Measurements from ENCODE around the gene MUS81. TPM values are rescaled to one million over a fixed set of nuclear protein-coding genes. Genes with fewer than 3 reads are reported as not detected.

The MUS81 gene
- total RNA-seq, 1 donor from 2014 or later = 52.8 TPM

DNA sequence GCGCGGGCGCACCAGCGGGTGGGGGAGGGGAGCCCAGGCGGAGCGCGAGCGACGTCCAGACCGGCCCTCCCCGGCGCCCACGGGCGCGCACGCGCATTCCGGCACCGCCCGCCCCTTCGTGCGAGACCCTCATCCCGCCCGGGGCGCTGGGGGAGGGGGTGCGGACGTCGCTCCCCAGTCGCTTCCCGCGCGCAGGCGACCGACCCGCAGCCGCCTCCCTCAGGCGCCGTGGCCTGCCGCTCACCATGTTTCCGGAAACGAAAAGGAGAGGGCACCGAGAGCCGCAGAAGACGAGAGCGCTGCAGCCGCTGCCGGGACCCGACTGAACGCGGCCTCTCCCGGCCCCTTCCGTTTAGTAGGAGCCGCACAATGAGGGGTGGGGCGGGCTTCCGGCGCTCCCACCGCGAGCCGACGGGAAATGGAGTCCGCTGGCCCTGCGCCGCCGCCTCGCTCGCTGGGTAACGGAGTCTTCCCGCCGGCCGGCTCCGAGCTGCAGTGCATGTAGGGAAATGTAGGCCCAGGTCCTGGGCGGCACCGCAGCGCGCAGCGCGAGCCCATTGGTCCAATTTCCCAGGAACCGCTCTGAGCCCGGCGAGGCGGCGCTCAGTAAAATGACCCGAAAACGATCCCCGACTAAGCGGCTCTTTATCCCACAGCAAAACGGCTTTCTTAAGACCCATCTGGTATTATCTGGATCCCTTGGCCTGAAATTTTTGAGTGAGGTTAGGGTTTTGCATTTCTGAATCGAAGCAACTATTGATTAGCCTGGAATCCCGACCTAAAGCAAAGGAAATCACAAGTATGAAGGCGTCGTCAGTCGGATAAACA lies 2.2 kb upstream of the MUS81 start, which contains the start of gene CFL1:
Gene CFL1, minus strand, starts transcription at position 328 of the 828 bp plus-strand sequence. Its CDS starts 81 bp downstream, at position 247.
- H3K4me1 ChIP-seq = peaks cover 55% of the 10 kb centered on the region
- TF ChIP-seq, protein P1, sequence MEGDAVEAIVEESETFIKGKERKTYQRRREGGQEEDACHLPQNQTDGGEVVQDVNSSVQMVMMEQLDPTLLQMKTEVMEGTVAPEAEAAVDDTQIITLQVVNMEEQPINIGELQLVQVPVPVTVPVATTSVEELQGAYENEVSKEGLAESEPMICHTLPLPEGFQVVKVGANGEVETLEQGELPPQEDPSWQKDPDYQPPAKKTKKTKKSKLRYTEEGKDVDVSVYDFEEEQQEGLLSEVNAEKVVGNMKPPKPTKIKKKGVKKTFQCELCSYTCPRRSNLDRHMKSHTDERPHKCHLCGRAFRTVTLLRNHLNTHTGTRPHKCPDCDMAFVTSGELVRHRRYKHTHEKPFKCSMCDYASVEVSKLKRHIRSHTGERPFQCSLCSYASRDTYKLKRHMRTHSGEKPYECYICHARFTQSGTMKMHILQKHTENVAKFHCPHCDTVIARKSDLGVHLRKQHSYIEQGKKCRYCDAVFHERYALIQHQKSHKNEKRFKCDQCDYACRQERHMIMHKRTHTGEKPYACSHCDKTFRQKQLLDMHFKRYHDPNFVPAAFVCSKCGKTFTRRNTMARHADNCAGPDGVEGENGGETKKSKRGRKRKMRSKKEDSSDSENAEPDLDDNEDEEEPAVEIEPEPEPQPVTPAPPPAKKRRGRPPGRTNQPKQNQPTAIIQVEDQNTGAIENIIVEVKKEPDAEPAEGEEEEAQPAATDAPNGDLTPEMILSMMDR (IDR thresholded peaks at IDR 0.05) = no peak
- ATAC-seq = peak; percentile 82 to 89
- H3K4me3 ChIP-seq = peak within 1 kb of the TSS; percentile 92
- no peaks in the 10 kb centered on the region for H3K27me3 ChIP-seq (ENCODE audit: low read depth)
- peak; percentile 99 for DNase-seq
- peaks cover 49% of the 10 kb centered on the region for H3K36me3 ChIP-seq
- H3K27ac ChIP-seq = peak within 1 kb of the TSS; percentile 98
- intact Hi-C loops (cut with DNase I) = no loop called here
- H3K9me3 ChIP-seq = no peaks in the 10 kb centered on the region

GRCh38 chr11:65858681-65859087 lies 1.5 kb upstream of the MUS81 start:
- no peaks in the 10 kb centered on the region for H3K27me3 ChIP-seq (ENCODE audit: low read depth)
- H3K4me3 ChIP-seq = peak overlapping the region; percentile 92
- ATAC-seq (no peak), DNase-seq (no peak)
- H3K9me3 ChIP-seq = no peaks in the 10 kb centered on the region
- H3K27ac ChIP-seq = peak overlapping the region; percentile 98
- H3K4me1 ChIP-seq = peaks cover 55% of the 10 kb centered on the region
- TF ChIP-seq, protein P1 (IDR thresholded peaks at IDR 0.05) = no peak
- intact Hi-C loops (cut with DNase I) = no loop called here
- peaks cover 49% of the 10 kb centered on the region for H3K36me3 ChIP-seq

GRCh38 chr11:65859095-65859811 lies 980 bp upstream of the MUS81 start:
- Histone ChIP-seq H3K36me3 (peaks cover 49% of the 10 kb centered on the region), H3K9me3 (no peaks in the 10 kb centered on the region), H3K4me3 (peak overlapping the region; percentile 92), H3K27me3 (ENCODE audit: low read depth) (no peaks in the 10 kb centered on the region), H3K4me1 (peaks cover 55% of the 10 kb centered on the region), H3K27ac (peak overlapping the region; percentile 98)
- intact Hi-C loops (cut with DNase I) = no loop called here
- peak; percentile 82 to 86 for ATAC-seq
- TF ChIP-seq, protein P1 (IDR thresholded peaks at IDR 0.05) = peak; percentile 37
- DNase-seq = peak; percentile 100

DNA sequence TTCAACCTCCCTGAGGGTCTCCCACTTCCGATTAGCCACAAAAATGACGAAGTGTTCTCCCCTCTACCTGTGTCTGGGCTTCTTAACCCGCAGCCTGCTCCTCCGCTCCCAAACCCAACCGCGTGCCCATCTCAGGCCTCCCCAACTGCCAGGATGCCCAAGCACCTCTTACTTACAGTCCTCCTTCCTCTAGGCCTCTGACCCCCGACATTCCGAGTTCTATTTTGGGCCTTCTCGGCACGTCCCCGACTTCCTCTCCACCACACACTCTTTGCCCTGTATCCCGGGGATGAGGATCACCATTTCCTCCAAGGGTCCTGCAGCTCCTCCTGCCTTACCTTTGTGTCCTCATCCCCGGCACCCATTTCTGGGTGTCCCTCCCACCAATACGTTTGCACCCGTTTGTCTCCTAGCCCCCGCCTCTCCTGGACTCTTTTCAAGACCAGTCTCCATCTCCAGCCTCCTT lies 388 bp upstream of the MUS81 start:
- Histone ChIP-seq H3K27ac (peak overlapping the region; percentile 98), H3K9me3 (no peaks in the 10 kb centered on the region), H3K4me3 (peak overlapping the region; percentile 92), H3K27me3 (ENCODE audit: low read depth) (no peaks in the 10 kb centered on the region), H3K36me3 (peaks cover 49% of the 10 kb centered on the region), H3K4me1 (peaks cover 55% of the 10 kb centered on the region)
- ATAC-seq = no peak
- TF ChIP-seq, protein P1 (IDR thresholded peaks at IDR 0.05) = no peak
- DNase-seq = no peak
- intact Hi-C loops (cut with DNase I) = no loop called here

GRCh38 chr11:65861165-65861505 lies 902 bp downstream of the MUS81 start:
- Histone ChIP-seq H3K4me3 (peak overlapping the region; percentile 92), H3K9me3 (no peaks in the 10 kb centered on the region), H3K27me3 (ENCODE audit: low read depth) (no peaks in the 10 kb centered on the region), H3K27ac (peak overlapping the region; percentile 98), H3K4me1 (peaks cover 43% of the 10 kb centered on the region), H3K36me3 (peaks cover 49% of the 10 kb centered on the region)
- intact Hi-C loops (cut with DNase I) = no loop called here
- DNase-seq = no peak
- no peak for ATAC-seq
- TF ChIP-seq, protein P1 (IDR thresholded peaks at IDR 0.05) = no peak

Measured in lower lobe of right lung (tissue), 2 donors.